CD4-positive, alpha-beta T cell treated with Interleukin-6 at 100 ng/mL for 8 hours (primary cell): Measurements from ENCODE around the gene SLC25A34.

Experiments
- DNase-seq: peaks from one replicate; pipeline ENCODE4 v3.0.0-alpha.2; 2020; ENCODE audit warnings: mixed read lengths, low spot score

SLC25A34 gene

DNA sequence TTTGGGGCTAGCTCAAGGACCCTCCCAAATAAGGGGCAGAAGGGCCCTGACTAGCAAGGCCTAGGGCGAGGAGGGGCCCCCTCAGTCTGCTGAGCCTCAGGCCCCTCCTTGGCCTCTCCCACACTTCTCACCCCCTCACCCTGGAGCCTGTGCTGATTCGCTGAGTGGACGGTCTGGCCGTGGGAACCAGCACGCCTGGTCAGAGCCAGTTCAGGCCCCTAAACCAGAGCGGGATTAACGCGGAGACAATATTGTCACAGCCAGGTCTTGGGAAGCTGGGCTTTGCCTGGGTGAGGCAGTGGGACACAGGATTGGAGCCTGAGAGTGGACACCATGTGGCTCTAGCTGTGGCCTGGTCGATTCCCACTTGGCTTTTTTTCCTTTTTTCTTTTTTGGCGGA is 17.7 kb downstream of the SLC25A34 start:
- DNase-seq = no peak

GRCh38 chr1:15755021-15755645 is 19.1 kb downstream of the SLC25A34 start:
- DNase-seq = no peak

DNA sequence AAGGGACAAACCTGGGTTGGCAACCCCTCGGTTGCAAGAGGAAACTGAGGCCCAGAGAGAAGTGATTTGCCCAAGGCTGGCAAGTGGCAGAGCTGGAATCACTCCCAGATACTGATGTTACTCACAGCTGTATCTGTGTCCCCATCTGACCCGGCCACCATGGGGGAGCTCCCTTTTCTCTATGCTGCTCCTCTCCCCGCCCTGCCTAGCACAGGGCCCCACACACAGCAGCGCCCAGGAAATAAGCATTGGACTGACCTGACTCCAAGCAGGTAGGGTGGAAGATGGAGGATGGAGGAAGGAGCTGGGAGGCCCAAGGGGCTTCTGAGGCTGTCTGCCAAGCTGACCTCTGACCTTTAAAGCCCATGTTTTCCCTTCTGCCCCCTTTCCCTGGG is 19.6 kb downstream of the SLC25A34 start:
- no peak for DNase-seq

DNA sequence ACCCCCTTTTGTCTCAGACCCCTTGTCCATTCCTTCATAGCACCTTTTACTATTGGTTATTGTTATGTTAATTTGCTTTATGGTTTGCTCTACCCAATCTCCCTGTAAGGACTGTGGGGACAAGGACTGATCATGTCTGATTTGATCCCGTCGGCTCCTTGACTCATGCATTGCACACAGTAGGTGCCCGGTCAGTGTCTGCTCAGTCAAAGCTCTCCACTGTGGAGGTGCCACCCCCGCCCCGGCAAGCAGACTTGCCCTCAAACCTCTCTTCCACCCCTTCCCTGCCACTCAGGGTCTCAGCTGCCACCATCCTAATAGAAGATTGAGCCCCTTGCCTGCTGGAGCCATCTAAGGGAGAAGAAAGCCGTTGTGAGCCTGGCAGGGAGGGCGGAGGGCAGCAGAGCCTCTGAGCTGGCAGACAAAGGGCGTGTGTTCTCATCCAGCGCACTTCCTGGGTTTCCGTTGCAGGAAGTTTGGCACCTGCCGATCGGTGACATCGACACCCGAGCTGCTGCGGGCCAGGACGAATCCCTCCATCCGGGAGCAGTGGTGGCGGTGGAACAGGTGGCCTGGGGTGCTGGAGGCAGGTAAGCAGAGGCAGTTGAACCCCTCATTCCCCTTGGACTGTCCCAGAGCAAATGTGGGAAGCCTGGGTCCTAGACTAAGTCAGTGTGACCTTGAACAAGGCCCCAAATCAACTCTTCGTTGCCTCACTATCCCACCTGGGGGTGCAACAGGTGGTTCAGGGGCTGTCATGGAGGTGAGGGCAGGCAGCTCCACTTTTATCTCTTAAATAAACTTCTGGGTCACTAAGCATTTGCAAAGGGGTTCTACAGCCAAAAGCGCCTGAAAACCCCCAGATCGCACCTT is 20.3 kb downstream of the SLC25A34 start:
- no peak for DNase-seq

- no peak for DNase-seq
These were observed 21.0 kb downstream of the SLC25A34 start for GRCh38 chr1:15757016-15757543.

- DNase-seq = no peak
These were observed 21.7 kb downstream of the SLC25A34 start for GRCh38 chr1:15757575-15758342.

GRCh38 chr1:15758343-15758931 is 22.4 kb downstream of the SLC25A34 start, which contains the start of gene FBLIM1:
FBLIM1 (plus strand) TSS chr1:15758795; CDS start chr1:15764984, 6,189 bp downstream.
- DNase-seq = no peak

GRCh38 chr1:15758953-15759661 is 23.0 kb downstream of the SLC25A34 start:
- no peak for DNase-seq

- DNase-seq = no peak
These were observed 24.6 kb downstream of the SLC25A34 start for GRCh38 chr1:15760520-15761211.

DNA sequence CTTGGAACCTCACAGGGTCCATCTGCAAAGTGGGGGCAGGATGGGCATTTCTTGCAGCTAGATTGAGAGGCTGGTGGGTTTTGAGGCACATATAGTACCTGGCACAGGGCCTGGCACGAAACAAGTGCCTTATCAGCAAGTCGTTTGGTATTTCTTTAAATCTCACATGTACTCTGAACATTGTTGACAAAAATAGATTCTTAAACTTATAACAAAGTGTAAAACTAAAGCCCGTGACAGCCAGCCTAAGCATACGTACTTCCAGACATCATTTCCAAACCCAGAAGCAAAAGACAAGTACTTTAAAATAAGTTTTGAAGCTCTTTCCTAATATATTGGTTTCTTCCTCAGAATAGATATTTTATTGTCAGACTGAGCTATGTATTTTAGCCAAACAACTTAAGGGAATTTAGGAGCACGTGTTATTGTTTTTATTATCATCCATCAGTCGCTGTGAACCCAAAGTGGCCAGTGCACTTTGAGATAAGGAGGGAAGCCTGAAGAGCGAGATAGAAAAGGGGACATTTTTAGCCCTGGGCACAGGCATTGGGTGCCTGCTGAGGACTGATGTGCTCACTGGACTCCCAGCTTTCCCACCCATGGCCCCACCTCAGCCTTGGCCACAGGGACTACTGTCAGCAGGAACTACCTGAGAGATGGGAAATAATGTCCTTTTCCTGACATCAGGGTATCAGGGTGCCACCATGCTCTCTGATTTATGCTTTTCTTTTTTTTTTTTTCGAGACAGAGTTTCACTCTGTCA is 25.5 kb downstream of the SLC25A34 start:
- DNase-seq = no peak

GRCh38 chr1:15762546-15762945 is 26.5 kb downstream of the SLC25A34 start:
- no peak for DNase-seq

DNA sequence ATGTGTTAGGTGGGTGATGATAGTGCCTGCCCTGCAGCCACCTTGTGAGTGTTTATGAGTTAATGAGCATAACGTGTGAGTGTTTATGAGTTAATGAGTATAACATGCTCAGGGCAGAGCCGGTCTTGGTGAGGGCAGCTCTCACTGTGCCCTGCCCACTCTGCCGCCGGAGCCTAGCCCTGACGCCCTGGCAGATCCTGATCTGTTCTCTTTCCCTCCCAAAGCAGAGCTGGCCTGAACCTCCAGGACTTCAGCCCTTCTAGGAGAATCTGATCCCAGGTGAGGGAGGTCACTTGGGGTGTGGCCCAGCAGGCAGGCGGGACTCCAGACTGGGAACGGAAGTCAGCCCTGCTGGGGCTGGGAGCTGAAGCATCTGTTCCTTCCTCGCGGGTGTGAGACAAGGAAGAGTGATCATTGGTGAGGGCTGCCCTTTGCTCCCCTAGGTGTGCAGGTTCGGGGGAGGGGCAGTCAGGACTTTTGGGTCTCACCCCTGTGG is 28.3 kb downstream of the SLC25A34 start:
- DNase-seq = no peak

GRCh38 chr1:15764890-15765289 is 28.8 kb downstream of the SLC25A34 start:
- DNase-seq = no peak

GRCh38 chr1:15765495-15766194 is 29.6 kb downstream of the SLC25A34 start:
- DNase-seq = no peak

DNA sequence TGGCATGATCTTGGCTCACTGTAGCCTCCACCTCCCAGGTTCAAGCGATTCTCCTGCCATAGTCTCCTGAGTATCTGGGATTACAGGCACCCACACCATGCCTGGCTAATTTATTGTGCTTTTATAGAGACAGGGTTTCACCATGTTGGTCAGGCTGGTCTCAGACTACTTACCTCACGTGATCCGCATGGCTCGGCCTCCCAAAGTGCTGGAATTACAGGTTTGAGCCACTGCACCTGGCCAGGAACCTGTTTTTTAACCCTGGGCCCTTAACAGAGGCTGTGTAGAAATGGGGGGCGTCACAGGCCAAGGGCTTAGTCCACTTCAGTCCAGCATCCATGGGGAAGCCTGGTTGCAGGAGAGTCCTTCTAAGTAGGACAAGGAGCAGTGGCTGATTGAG is 31.9 kb downstream of the SLC25A34 start:
- DNase-seq = no peak

- DNase-seq = no peak
These were observed 32.3 kb downstream of the SLC25A34 start for GRCh38 chr1:15768388-15768787.

- no peak for DNase-seq
These were observed 34.4 kb downstream of the SLC25A34 start for GRCh38 chr1:15770313-15770962.

GRCh38 chr1:15771836-15772515 is 35.9 kb downstream of the SLC25A34 start:
- DNase-seq = no peak
